GM12875 (cell line): ENCODE results near the gene RHBDF1.
"Not testable (repeated sequence)": the region's sequence is repeated elsewhere in the genome, so short reads cannot be mapped to it uniquely, and the experiment has no call there.

Source experiments
- H3K4me3 ChIP-seq: one replicate; pipeline ENCODE4 v1.5.1; 2011; ENCODE audit warnings: low read depth, low read length, control low read depth
- TF ChIP-seq, protein P1 (sequence below): IDR thresholded peaks from 2 replicates; pipeline ENCODE4 v1.5.1; 2011; ENCODE audit warnings: low read depth, mild to moderate bottlenecking, control low read depth, inconsistent platforms, low read length, moderate library complexity, borderline replicate concordance; ENCODE audit not compliant: insufficient read depth

Gene RHBDF1

DNA sequence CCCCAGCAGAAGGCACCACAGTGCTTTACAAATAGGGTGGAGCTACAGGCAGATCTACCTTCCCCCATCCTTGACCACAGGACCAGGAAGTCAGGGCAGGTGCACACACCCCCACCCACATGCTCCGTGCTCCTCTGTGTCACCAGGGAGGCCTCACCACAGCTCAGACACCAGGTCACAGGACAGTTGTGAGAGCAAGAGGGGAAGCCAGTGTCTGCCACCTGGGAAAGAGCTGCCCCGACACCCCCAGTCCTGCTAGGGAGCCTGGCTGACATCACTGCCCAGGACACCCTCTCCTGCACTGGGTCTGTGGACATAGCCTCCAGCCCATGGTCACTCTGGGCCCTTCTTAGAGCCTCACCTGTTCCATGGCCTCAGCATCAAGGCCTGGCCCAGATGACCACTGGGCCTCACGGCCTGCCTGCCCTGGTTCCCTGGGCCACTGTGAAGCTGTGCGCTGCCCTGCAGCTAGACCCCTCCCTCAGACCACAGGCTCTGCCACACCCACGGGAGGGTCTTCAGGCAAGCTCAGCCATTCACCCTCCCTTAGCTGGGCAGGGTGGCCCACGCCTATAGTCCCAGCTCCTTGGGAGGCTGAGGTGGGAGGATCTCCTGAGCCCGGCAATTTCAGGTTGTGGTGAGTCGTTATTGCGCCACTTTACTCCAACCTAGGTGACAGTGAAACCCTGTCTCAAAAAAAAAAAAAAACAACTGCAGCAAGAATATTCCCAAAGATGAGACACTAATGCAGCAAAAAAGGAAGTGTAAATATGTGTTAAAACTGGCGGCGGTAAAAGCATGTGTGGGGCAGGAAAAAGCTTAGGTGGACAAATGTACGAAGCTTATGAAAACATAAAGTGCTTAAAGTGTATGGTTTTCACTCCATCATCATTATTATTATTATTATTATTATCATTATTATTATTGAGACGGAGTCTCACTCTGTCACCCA is 33.2 kb downstream of the RHBDF1 start:
- H3K4me3 ChIP-seq: no peak overlapping the region
- TF ChIP-seq, protein P1, sequence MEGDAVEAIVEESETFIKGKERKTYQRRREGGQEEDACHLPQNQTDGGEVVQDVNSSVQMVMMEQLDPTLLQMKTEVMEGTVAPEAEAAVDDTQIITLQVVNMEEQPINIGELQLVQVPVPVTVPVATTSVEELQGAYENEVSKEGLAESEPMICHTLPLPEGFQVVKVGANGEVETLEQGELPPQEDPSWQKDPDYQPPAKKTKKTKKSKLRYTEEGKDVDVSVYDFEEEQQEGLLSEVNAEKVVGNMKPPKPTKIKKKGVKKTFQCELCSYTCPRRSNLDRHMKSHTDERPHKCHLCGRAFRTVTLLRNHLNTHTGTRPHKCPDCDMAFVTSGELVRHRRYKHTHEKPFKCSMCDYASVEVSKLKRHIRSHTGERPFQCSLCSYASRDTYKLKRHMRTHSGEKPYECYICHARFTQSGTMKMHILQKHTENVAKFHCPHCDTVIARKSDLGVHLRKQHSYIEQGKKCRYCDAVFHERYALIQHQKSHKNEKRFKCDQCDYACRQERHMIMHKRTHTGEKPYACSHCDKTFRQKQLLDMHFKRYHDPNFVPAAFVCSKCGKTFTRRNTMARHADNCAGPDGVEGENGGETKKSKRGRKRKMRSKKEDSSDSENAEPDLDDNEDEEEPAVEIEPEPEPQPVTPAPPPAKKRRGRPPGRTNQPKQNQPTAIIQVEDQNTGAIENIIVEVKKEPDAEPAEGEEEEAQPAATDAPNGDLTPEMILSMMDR: no peak

DNA sequence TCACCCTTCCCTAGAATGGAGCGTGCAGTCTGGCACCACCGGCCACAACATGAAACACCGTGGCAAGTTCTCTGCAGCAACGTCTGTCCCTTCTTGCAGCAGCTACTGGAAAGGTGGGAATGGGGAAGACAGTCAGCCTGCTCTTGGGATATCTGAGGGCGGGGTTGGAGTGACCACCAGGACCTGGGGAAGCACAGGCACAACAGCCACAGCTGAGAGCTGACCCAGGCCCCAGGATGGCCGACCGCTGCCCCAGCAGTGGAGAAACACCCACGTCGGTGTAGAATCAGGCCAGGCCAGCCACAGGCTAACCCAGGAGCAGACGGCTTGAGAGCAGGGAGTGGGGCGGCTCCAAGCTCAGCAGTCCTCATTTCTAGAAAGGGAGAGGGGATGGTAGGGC is 34.2 kb downstream of the RHBDF1 start:
- not testable (repeated sequence) for H3K4me3 ChIP-seq

DNA sequence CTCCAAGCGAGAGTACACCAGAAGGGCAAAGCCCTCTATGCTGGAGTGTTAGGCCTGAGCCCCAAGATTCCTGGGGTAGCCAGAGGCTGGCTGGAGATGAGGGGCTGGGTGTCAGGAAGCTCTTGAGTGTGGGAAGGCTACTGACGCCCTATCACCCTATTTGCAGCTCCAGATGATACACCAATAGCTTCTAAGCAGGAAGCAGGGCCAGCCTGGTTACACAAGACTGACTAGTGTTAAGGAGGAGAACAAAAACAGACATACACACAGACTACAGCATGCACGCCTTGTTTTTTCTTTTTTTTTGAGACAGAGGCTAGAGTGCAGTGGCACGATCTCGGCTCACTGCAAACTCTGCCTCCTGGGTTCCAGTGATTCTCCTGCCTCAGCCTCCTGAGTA is 34.9 kb downstream of the RHBDF1 start:
- TF ChIP-seq, protein P1: no peak
- no peak overlapping the region for H3K4me3 ChIP-seq

DNA sequence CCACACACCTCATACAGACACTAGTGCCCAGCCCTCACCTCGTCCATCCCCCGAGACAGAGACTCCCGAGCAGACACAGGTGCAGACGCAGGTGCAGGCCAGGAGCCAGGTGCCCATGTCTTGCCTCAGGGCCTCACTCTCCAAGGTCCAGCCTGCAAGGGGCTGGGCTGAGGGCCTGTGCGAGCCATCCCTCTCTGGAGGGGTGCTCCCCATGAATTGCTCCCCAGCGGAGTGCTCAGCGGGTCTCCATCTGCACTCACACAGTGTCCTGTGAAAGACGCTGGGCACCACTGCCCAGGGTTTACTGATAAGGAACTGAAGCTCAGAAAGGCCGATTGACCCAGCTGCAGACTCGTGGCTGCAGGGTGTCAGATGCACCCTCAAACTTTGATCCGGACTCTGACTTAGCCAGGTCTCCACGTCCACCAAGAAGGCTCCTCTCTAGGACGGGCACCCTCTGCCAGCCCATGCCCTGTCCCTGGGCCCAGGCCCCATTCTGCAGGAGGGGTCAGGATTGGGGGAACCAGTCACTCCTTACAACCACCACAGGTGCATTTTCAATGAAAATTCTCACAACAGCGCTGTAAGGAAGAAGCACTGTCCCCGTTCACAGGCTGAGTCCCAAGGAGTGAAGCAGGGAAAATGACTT is 36.0 kb downstream of the RHBDF1 start:
- TF ChIP-seq, protein P1: no peak
- H3K4me3 ChIP-seq: no peak overlapping the region

DNA sequence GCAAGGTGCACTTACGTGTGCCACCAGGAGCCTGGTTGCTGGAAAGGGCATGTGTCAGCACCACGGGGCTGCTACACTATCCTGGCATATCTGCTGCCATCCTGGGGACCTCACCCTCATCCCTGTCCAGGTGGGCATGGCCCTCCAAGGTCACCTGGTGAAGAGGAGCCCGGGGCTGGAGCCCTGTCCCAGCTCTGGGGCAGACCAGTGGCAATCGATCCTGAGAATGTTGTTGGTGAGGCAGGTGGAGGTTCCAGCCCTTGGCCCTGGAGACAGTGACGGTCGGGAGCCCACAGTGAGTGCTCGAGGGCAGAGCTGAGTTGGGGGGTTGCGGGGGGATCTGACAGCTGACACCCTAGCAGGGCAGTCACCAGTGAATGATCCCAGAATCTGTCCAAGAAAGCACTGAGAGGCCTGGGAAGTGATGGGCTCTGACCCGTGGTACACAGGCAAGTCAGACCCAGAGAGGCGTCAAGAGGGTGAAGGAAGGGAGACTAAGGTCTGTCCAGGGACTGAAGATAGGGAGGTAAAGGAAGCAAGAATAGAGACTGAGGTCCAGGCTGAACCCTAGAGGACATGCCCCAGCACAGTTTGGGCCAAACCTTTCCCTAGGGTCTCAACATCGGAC is 36.6 kb downstream of the RHBDF1 start:
- H3K4me3 ChIP-seq: no peak overlapping the region
- TF ChIP-seq, protein P1: no peak

DNA sequence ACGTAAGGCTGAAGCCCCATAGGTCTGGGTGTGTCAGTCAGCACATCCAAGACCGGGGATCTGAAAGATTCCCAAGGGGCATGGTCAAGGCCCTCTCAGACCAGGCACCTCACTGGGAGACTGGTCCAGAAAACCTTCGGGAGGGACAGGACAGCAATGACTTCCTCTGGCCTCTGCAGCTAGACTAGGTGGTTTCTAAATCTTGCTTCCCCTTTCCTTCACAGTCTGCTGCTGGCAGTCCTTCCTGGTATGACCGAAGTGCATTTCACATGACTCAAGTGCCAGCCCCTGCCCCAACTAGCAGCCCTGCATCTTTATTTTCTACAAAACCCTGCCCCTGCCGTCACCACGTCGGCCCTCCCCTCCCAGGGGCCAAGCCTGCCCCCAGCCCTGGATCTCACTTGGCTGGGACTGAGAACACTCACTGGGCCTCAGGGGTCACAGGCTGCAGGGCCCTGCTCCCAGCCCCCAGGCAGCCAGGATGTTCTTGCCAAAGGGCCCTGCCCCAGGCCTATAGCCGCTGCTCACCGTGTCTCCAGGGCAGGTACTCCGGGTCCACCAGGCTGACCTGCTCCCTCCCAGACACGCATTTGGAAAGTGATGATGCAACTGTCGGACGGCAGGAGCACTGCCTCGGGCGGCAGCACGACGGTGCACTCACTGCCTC is 37.3 kb downstream of the RHBDF1 start:
- TF ChIP-seq, protein P1: no peak
- no peak overlapping the region for H3K4me3 ChIP-seq

DNA sequence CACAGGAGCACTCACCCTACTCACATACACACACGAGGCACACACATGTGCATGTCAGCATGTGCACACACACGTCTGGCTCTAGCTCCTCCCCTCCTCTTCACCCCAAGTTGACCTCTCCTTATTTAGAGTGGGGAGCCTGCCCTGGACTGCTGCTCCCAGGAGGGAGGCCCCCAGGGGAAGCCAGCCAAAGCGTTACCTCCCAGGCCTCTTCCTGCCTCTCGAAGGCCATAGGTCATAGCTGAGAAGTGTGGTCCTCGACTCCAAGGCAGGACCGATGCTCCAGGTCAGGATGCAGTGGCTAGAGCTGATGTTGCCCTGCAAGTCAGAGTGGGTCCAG is 37.8 kb downstream of the RHBDF1 start:
- TF ChIP-seq, protein P1: no peak

More for the DNA sequence above, 37.8 kb downstream of the RHBDF1 start:
- no peak overlapping the region for H3K4me3 ChIP-seq
